ENCODE results near the gene ATAD3C.
"Not testable (repeated sequence)": the region's sequence is repeated elsewhere in the genome, so short reads cannot be mapped to it uniquely, and the experiment has no call there.

- TF ChIP-seq CTCF (IDR thresholded peaks at IDR 0.05); ZFX (IDR thresholded peaks at IDR 0.05; ENCODE audit: borderline replicate concordance): not testable (repeated sequence)
These were observed 5.0 kb downstream of the ATAD3C start for GRCh38 chr1:1454286-1455056.

Data from 22Rv1 (cell line).